ENCODE measurements around the gene SPNS3.

GRCh38 chr17:4533523-4534504 lies 100.1 kb downstream of the SPNS3 start:
- TF ChIP-seq EZH2 (IDR thresholded peaks at IDR 0.05; ENCODE audit: low read length) (no peak), CTCF (optimal IDR thresholded peaks at IDR 0.05 in 1 of 3, IDR thresholded peaks at IDR 0.05 in 1 of 3, conservative IDR thresholded peaks at IDR 0.05 in 1 of 3; ENCODE audit: extremely low read depth in 1 of 3, insufficient read depth in 2 of 3, low read length in 3 of 3) (no peak)
